IgD-negative memory B cell (primary cell): Measurements from ENCODE around the gene POLE. TPM values are rescaled to one million over a fixed set of nuclear protein-coding genes. Genes with fewer than 3 reads are reported as not detected.

Experiments
- H3K27ac Mint-ChIP-seq, 3 donors: one replicate each; pipeline ENCODE4 v1.8.0; 2020 to 2022; ENCODE audit warnings: mild to moderate bottlenecking in 3 of 3, mixed read lengths in 3 of 3, moderate library complexity in 1 of 3
- H3K27me3 Mint-ChIP-seq: one replicate; pipeline ENCODE4 v1.8.0; 2021; ENCODE audit warnings: mixed read lengths
- H3K36me3 Mint-ChIP-seq: one replicate; pipeline ENCODE4 v1.8.0; 2020; ENCODE audit warnings: mild to moderate bottlenecking, mixed read lengths
- H3K4me1 Mint-ChIP-seq, 3 donors: one replicate each; pipeline ENCODE4 v1.8.0; 2020 to 2022; ENCODE audit warnings: mixed read lengths in 3 of 3, mild to moderate bottlenecking in 1 of 3
- H3K4me3 Mint-ChIP-seq, 4 donors: one replicate each; pipeline ENCODE4 v1.8.0; 2020 to 2022; ENCODE audit warnings: mild to moderate bottlenecking in 4 of 4, mixed read lengths in 4 of 4, moderate library complexity in 3 of 4
- H3K9me3 Mint-ChIP-seq, 3 donors: one replicate each; pipeline ENCODE4 v1.8.0; 2020 to 2021; ENCODE audit warnings: mixed read lengths in 3 of 3, mild to moderate bottlenecking in 1 of 3
- polyA plus RNA-seq: library from polyadenylated mRNA; unstranded; fragments of 300-500 nt; fragmentation: Illumina TruSeq; gene quantifications from one replicate; pipeline ENCODE4 v1.2.3, GENCODE V29; 2021

The POLE gene
- polyA plus RNA-seq, 1 donor from 2014 or later: 3.4 TPM

GRCh38 chr12:132659146-132659545 lies 28.0 kb downstream of the POLE start:
- H3K27ac Mint-ChIP-seq: no peak overlapping the region
- no peak overlapping the region for H3K4me3 Mint-ChIP-seq
- no peaks in the 10 kb centered on the region for H3K9me3 Mint-ChIP-seq
- peaks cover 0 to 2% (median 0%) of the 10 kb centered on the region in 3 donors for H3K4me1 Mint-ChIP-seq
- H3K27me3 Mint-ChIP-seq: no peaks in the 10 kb centered on the region
- peaks cover 5% of the 10 kb centered on the region for H3K36me3 Mint-ChIP-seq

- Mint-ChIP-seq H3K27me3 (no peaks in the 10 kb centered on the region), H3K9me3 (no peaks in the 10 kb centered on the region), H3K4me3 (no peak overlapping the region), H3K36me3 (peaks cover 5% of the 10 kb centered on the region), H3K27ac (no peak overlapping the region), H3K4me1 (peaks cover 0 to 2% (median 0%) of the 10 kb centered on the region in 3 donors)
Measured at GRCh38 chr12:132658149-132658894, 28.8 kb downstream of the POLE start.

- H3K27ac Mint-ChIP-seq: no peak overlapping the region
- peaks cover 5% of the 10 kb centered on the region for H3K36me3 Mint-ChIP-seq
- no peak overlapping the region for H3K4me3 Mint-ChIP-seq
- H3K27me3 Mint-ChIP-seq: no peaks in the 10 kb centered on the region
- no peaks in the 10 kb centered on the region for H3K9me3 Mint-ChIP-seq
- no peaks in the 10 kb centered on the region for H3K4me1 Mint-ChIP-seq
Measured at GRCh38 chr12:132657004-132657727, 30.0 kb downstream of the POLE start.

GRCh38 chr12:132653567-132654290 lies 33.4 kb downstream of the POLE start:
- peaks cover 3% of the 10 kb centered on the region for H3K36me3 Mint-ChIP-seq
- no peak overlapping the region for H3K4me3 Mint-ChIP-seq
- no peak overlapping the region for H3K27ac Mint-ChIP-seq
- no peaks in the 10 kb centered on the region for H3K27me3 Mint-ChIP-seq
- no peaks in the 10 kb centered on the region for H3K4me1 Mint-ChIP-seq
- H3K9me3 Mint-ChIP-seq: no peaks in the 10 kb centered on the region

GRCh38 chr12:132651444-132652100 lies 35.6 kb downstream of the POLE start:
- Mint-ChIP-seq H3K4me1 (peaks cover 0 to 1% (median 0%) of the 10 kb centered on the region in 3 donors), H3K27ac (no peak overlapping the region), H3K36me3 (peaks cover 4% of the 10 kb centered on the region)

GRCh38 chr12:132649226-132649945 lies 37.8 kb downstream of the POLE start:
- Mint-ChIP-seq H3K4me1 (peaks cover 0 to 1% (median 0%) of the 10 kb centered on the region in 3 donors), H3K9me3 (no peaks in the 10 kb centered on the region), H3K27ac (no peak overlapping the region), H3K36me3 (peaks cover 4% of the 10 kb centered on the region), H3K4me3 (no peak overlapping the region), H3K27me3 (no peaks in the 10 kb centered on the region)

More at GRCh38 chr12:132651444-132652100, 35.6 kb downstream of the POLE start:
- no peaks in the 10 kb centered on the region for H3K9me3 Mint-ChIP-seq
- no peak overlapping the region for H3K4me3 Mint-ChIP-seq
- H3K27me3 Mint-ChIP-seq: no peaks in the 10 kb centered on the region

- Mint-ChIP-seq H3K9me3 (no peaks in the 10 kb centered on the region), H3K4me1 (peaks cover 0 to 1% (median 0%) of the 10 kb centered on the region in 3 donors), H3K4me3 (no peak overlapping the region), H3K36me3 (peaks cover 4% of the 10 kb centered on the region), H3K27ac (no peak overlapping the region), H3K27me3 (no peaks in the 10 kb centered on the region)
Measured at GRCh38 chr12:132648616-132649225, 38.4 kb downstream of the POLE start.

- peaks cover 0 to 1% (median 0%) of the 10 kb centered on the region in 3 donors for H3K4me1 Mint-ChIP-seq
- no peaks in the 10 kb centered on the region for H3K9me3 Mint-ChIP-seq
- H3K4me3 Mint-ChIP-seq: no peak overlapping the region
- H3K36me3 Mint-ChIP-seq: peaks cover 4% of the 10 kb centered on the region
- H3K27me3 Mint-ChIP-seq: no peaks in the 10 kb centered on the region
- H3K27ac Mint-ChIP-seq: peak overlapping the region in 1 of 3 donors; percentile 36
Measured at GRCh38 chr12:132647858-132648257, 39.3 kb downstream of the POLE start.

- H3K27ac Mint-ChIP-seq: no peak overlapping the region
- no peaks in the 10 kb centered on the region for H3K9me3 Mint-ChIP-seq
- H3K27me3 Mint-ChIP-seq: no peaks in the 10 kb centered on the region
- H3K36me3 Mint-ChIP-seq: peaks cover 4% of the 10 kb centered on the region
- no peak overlapping the region for H3K4me3 Mint-ChIP-seq
- H3K4me1 Mint-ChIP-seq: peaks cover 0 to 1% (median 0%) of the 10 kb centered on the region in 3 donors
Measured at GRCh38 chr12:132646850-132647249, 40.3 kb downstream of the POLE start.

GRCh38 chr12:132642846-132643835 lies 44.0 kb downstream of the POLE start:
- peaks cover 0 to 1% (median 0%) of the 10 kb centered on the region in 3 donors for H3K4me1 Mint-ChIP-seq
- no peak overlapping the region for H3K27ac Mint-ChIP-seq
- H3K9me3 Mint-ChIP-seq: no peaks in the 10 kb centered on the region
- H3K4me3 Mint-ChIP-seq: no peak overlapping the region
- peaks cover 6% of the 10 kb centered on the region for H3K36me3 Mint-ChIP-seq
- no peaks in the 10 kb centered on the region for H3K27me3 Mint-ChIP-seq

GRCh38 chr12:132641811-132642650 lies 45.1 kb downstream of the POLE start:
- Mint-ChIP-seq H3K4me1 (no peaks in the 10 kb centered on the region), H3K27ac (no peak overlapping the region), H3K4me3 (no peak overlapping the region), H3K9me3 (no peaks in the 10 kb centered on the region), H3K36me3 (peaks cover 3% of the 10 kb centered on the region), H3K27me3 (no peaks in the 10 kb centered on the region)

- peak overlapping the region in 1 of 3 donors; percentile 88 for H3K27ac Mint-ChIP-seq
Measured at GRCh38 chr12:132640936-132641335, 46.2 kb downstream of the POLE start.

More at GRCh38 chr12:132640936-132641335, 46.2 kb downstream of the POLE start:
- H3K4me1 Mint-ChIP-seq: no peaks in the 10 kb centered on the region
- no peaks in the 10 kb centered on the region for H3K9me3 Mint-ChIP-seq
- H3K36me3 Mint-ChIP-seq: peaks cover 3% of the 10 kb centered on the region
- no peaks in the 10 kb centered on the region for H3K27me3 Mint-ChIP-seq
- H3K4me3 Mint-ChIP-seq: no peak overlapping the region
